Caco-2 (cell line): Measurements from ENCODE around the gene KITLG. TPM values are rescaled to one million over a fixed set of nuclear protein-coding genes. Genes with fewer than 3 reads are reported as not detected.

Source experiments
- BruUV-seq: library from RNA; stranded (reverse); fragments of 400-500 nt; replicated peaks from 2 replicates; lab custom pipeline; 2021; lab: Mats Ljungman, UMichigan
- CTCF ChIA-PET: fragments of 300-600 bp; sonication (Branson Sonifier 250); formaldehyde crosslinking; loops from one replicate; lab custom pipeline; 2022; ENCODE audit warnings: antibody characterized with exemption; lab: Charles Lee
- POLR2A ChIA-PET: fragments of 300-600 bp; sonication (Branson Sonifier 250); formaldehyde crosslinking; loops from one replicate; lab custom pipeline; 2022; ENCODE audit warnings: antibody characterized with exemption; lab: Charles Lee
- DNase-seq, 2 experiments: peaks; one replicate each; pipeline versions ENCODE4 v3.0.0 to v3.0.0-alpha.2; 2020 to 2022
- H3K27me3 ChIP-seq: replicated peaks from 2 replicates; pipeline ENCODE4 v1.6.0; 2011; ENCODE audit warnings: low read length; ENCODE audit not compliant: control insufficient read depth, insufficient read depth
- H3K36me3 ChIP-seq: 2 replicates; pipeline ENCODE4 v1.5.1; 2011; ENCODE audit warnings: low read length; ENCODE audit not compliant: control insufficient read depth, insufficient read depth
- H3K4me1 ChIP-seq: fragments of 250-450 bp; sonication (Bioruptor Pico); 2 replicates; pipeline ENCODE4 v1.5.1; 2020; ENCODE audit warnings: mild to moderate bottlenecking
- H3K4me3 ChIP-seq: 2 replicates; pipeline ENCODE4 v1.5.1; 2011; ENCODE audit warnings: low read depth, mild to moderate bottlenecking, control low read depth, low read length
- H3K9me3 ChIP-seq: fragments of 250-450 bp; sonication (Bioruptor Pico); 2 replicates; pipeline ENCODE4 v1.5.1; 2020; ENCODE audit warnings: mild to moderate bottlenecking, moderate library complexity
- H3K27ac Mint-ChIP-seq: one replicate; pipeline ENCODE4 v1.8.0; 2022; ENCODE audit warnings: mixed read lengths; ENCODE audit not compliant: unreplicated experiment
- H3K27me3 Mint-ChIP-seq: one replicate; pipeline ENCODE4 v1.8.0; 2022; ENCODE audit warnings: mixed read lengths; ENCODE audit not compliant: insufficient read depth, unreplicated experiment
- H3K36me3 Mint-ChIP-seq: one replicate; pipeline ENCODE4 v1.8.0; 2022; ENCODE audit warnings: mild to moderate bottlenecking, mixed read lengths; ENCODE audit not compliant: insufficient read depth, unreplicated experiment
- H3K4me1 Mint-ChIP-seq: one replicate; pipeline ENCODE4 v1.8.0; 2022; ENCODE audit warnings: low read depth, mixed read lengths; ENCODE audit not compliant: unreplicated experiment
- H3K4me3 Mint-ChIP-seq: one replicate; pipeline ENCODE4 v1.8.0; 2022; ENCODE audit warnings: mild to moderate bottlenecking, moderate library complexity, mixed read lengths; ENCODE audit not compliant: unreplicated experiment
- H3K9me3 Mint-ChIP-seq: one replicate; pipeline ENCODE4 v1.8.0; 2022; ENCODE audit warnings: mixed read lengths; ENCODE audit not compliant: unreplicated experiment
- CTCF ChIP-seq, 2 experiments: fragments of 200-600 bp in 1 of 2; IDR thresholded peaks; 1 replicate in 1 of 2; 2 replicates in 1 of 2; pipeline versions ENCODE4 v1.5.1 to v1.8.0; 2011 to 2022; ENCODE audit warnings: antibody characterized with exemption in 1 of 2, control low read depth in 1 of 2, inconsistent platforms in 1 of 2, low read depth in 1 of 2, low read length in 1 of 2, mild to moderate bottlenecking in 1 of 2, moderate library complexity in 1 of 2; ENCODE audit not compliant: insufficient read depth in 1 of 2, severe bottlenecking in 1 of 2, unreplicated experiment in 1 of 2
- intact Hi-C: fragments of 100-400 bp; cut with micrococcal nuclease; formaldehyde crosslinking; loops from one replicate; pipeline ENCODE4 v1.10.0; 2022; ENCODE audit not compliant: unreplicated experiment
- total RNA-seq: library from RNA; stranded (reverse); gene quantifications from 2 replicates; pipeline ENCODE4 v1.2.3, GENCODE V29; 2022

Gene KITLG
- total RNA-seq, 1 experiment from 2014 or later: 200 TPM

- no peak for TF ChIP-seq CTCF (IDR thresholded peaks at IDR 0.05; ENCODE audit: insufficient read depth in 1 of 2, low read depth in 1 of 2, low read length in 1 of 2, severe bottlenecking in 1 of 2, unreplicated experiment in 1 of 2)
- no peak for DNase-seq
- H3K27ac Mint-ChIP-seq: no peak overlapping the region
- H3K27me3 ChIP-seq: no peaks in the 10 kb centered on the region
- no peaks in the 10 kb centered on the region for H3K27me3 Mint-ChIP-seq
- ChIA-PET CTCF (no interaction called here), POLR2A (no interaction called here)
- no peaks in the 10 kb centered on the region for H3K9me3 Mint-ChIP-seq
- intact Hi-C loops: loop anchor here (10.0 kb wide), 1 partner anchor 489 kb away; no protein-coding TSS in a partner anchor
- peaks cover 96% of the 10 kb centered on the region for H3K36me3 Mint-ChIP-seq
- no peaks in the 10 kb centered on the region for H3K9me3 ChIP-seq
- H3K36me3 ChIP-seq: peaks cover 2% of the 10 kb centered on the region
- H3K4me3 Mint-ChIP-seq: no peak overlapping the region
- H3K4me1 Mint-ChIP-seq: peaks cover 26% of the 10 kb centered on the region
- H3K4me3 ChIP-seq: no peak overlapping the region
- peaks cover 19% of the 10 kb centered on the region for H3K4me1 ChIP-seq
- BruUV-seq: no TSS peak
Measured at GRCh38 chr12:88505696-88506095, 74.6 kb downstream of the KITLG start.

DNA sequence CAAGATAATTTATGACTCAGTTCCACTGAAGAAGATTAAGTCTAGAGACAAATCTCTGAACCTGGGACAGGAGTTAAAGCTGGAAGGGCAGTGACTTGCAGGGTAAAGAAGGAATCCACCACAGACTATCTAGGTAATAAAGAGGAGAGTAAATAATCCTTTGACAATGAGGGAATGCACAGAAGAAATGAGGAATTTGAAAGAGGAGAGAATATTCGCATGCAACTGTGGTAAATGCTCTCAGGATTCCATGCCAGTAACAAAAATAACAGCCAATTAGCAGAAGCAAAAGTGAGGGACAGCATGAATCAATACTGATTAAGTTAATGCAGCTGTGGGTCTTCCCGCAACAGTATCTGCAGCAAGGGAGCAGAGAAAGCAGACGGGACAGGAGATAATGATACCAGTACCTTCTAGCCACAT, 77.0 kb downstream of the KITLG start:
- Histone ChIP-seq H3K4me3 (no peak overlapping the region), H3K4me1 (peaks cover 19% of the 10 kb centered on the region), H3K27me3 (no peaks in the 10 kb centered on the region), H3K36me3 (peaks cover 4% of the 10 kb centered on the region), H3K9me3 (no peaks in the 10 kb centered on the region)
- peaks cover 94% of the 10 kb centered on the region for H3K36me3 Mint-ChIP-seq
- no peaks in the 10 kb centered on the region for H3K27me3 Mint-ChIP-seq
- intact Hi-C loops: loop anchor here (10.0 kb wide), 1 partner anchor 492 kb away; no protein-coding TSS in a partner anchor
- peak overlapping the region; percentile 3 for H3K27ac Mint-ChIP-seq
- no TSS peak for BruUV-seq
- no peak for TF ChIP-seq CTCF (IDR thresholded peaks at IDR 0.05; ENCODE audit: insufficient read depth in 1 of 2, low read depth in 1 of 2, low read length in 1 of 2, severe bottlenecking in 1 of 2, unreplicated experiment in 1 of 2)
- H3K4me1 Mint-ChIP-seq: peaks cover 26% of the 10 kb centered on the region
- H3K4me3 Mint-ChIP-seq: no peak overlapping the region
- CTCF ChIA-PET: interaction anchor here (0.6 kb wide), 1 partner anchor 49 kb away, joined by 7 read pairs; no protein-coding TSS in a partner anchor
- H3K9me3 Mint-ChIP-seq: no peaks in the 10 kb centered on the region
- DNase-seq: no peak
- POLR2A ChIA-PET: no interaction called here

- Histone ChIP-seq H3K27me3 (no peaks in the 10 kb centered on the region), H3K9me3 (no peaks in the 10 kb centered on the region), H3K36me3 (peaks cover 6% of the 10 kb centered on the region), H3K4me1 (peaks cover 19% of the 10 kb centered on the region), H3K4me3 (no peak overlapping the region)
- Mint-ChIP-seq H3K36me3 (peaks cover 92% of the 10 kb centered on the region), H3K27me3 (no peaks in the 10 kb centered on the region), H3K4me1 (peaks cover 22% of the 10 kb centered on the region), H3K27ac (no peak overlapping the region), H3K9me3 (no peaks in the 10 kb centered on the region), H3K4me3 (no peak overlapping the region)
- no peak for DNase-seq
- intact Hi-C loops: loop anchor here (10.0 kb wide), 1 partner anchor 493 kb away; no protein-coding TSS in a partner anchor
- ChIA-PET POLR2A (no interaction called here), CTCF (no interaction called here)
- BruUV-seq: no TSS peak
- TF ChIP-seq CTCF (IDR thresholded peaks at IDR 0.05; ENCODE audit: insufficient read depth in 1 of 2, low read depth in 1 of 2, low read length in 1 of 2, severe bottlenecking in 1 of 2, unreplicated experiment in 1 of 2): no peak
Measured at GRCh38 chr12:88501972-88502938, 78.0 kb downstream of the KITLG start.
